ENCODE data around the gene CKM. TPM values are rescaled to one million over a fixed set of nuclear protein-coding genes. Genes with fewer than 3 reads are reported as not detected.
A peak's percentile ranks its signal among the peaks of the same experiment; 100 is the strongest.
"Not testable (repeated sequence)": the region's sequence is repeated elsewhere in the genome, so short reads cannot be mapped to it uniquely, and the experiment has no call there.

Gene CKM
- total RNA-seq, 3 donors from 2014 or later = 1.1 to 2.0 (median 1.6) TPM

GRCh38 chr19:45311621-45312020 is 11.1 kb downstream of the CKM start:
- TF ChIP-seq CTCF (IDR thresholded peaks at IDR 0.05) = no peak
- H3K4me1 ChIP-seq (ENCODE audit: low read depth) = no peaks in the 10 kb centered on the region
- no peaks in the 10 kb centered on the region for H3K9me3 ChIP-seq
- H3K36me3 ChIP-seq (ENCODE audit: low read depth) = no peaks in the 10 kb centered on the region
- no peak overlapping the region for H3K4me3 ChIP-seq
- intact Hi-C loops (cut with DNase I, micrococcal nuclease) = no loop called here
- ATAC-seq = no peak
- DNase-seq = peak in 1 of 3 donors; percentile 31

- H3K4me1 ChIP-seq (ENCODE audit: low read depth); H3K36me3 ChIP-seq (ENCODE audit: low read depth); DNase-seq; H3K4me3 ChIP-seq; ATAC-seq; intact Hi-C loops (cut with DNase I, micrococcal nuclease); H3K9me3 ChIP-seq: not testable (repeated sequence)
Measured at GRCh38 chr19:45309322-45309721, 13.4 kb downstream of the CKM start.

- no peaks in the 10 kb centered on the region for H3K4me1 ChIP-seq (ENCODE audit: low read depth)
- intact Hi-C loops (cut with DNase I, micrococcal nuclease) = no loop called here
- no peak for ATAC-seq
- no peaks in the 10 kb centered on the region for H3K9me3 ChIP-seq
- H3K36me3 ChIP-seq (ENCODE audit: low read depth) = no peaks in the 10 kb centered on the region
- no peak for TF ChIP-seq CTCF (IDR thresholded peaks at IDR 0.05)
- no peak overlapping the region for H3K4me3 ChIP-seq
- DNase-seq = no peak
Measured at GRCh38 chr19:45307361-45307760, 15.3 kb downstream of the CKM start.

GRCh38 chr19:45306518-45307027 is 16.1 kb downstream of the CKM start:
- no peak for TF ChIP-seq CTCF (IDR thresholded peaks at IDR 0.05)

GRCh38 chr19:45306040-45306439 is 16.6 kb downstream of the CKM start:
- no peak overlapping the region for H3K4me3 ChIP-seq
- intact Hi-C loops (cut with DNase I, micrococcal nuclease) = no loop called here
- no peaks in the 10 kb centered on the region for H3K4me1 ChIP-seq (ENCODE audit: low read depth)
- DNase-seq (no peak), ATAC-seq (no peak)
- TF ChIP-seq CTCF (IDR thresholded peaks at IDR 0.05) = no peak
- H3K36me3 ChIP-seq (ENCODE audit: low read depth) = no peaks in the 10 kb centered on the region
- H3K9me3 ChIP-seq = no peaks in the 10 kb centered on the region

More at GRCh38 chr19:45306518-45307027, 16.1 kb downstream of the CKM start:
- intact Hi-C loops (cut with DNase I, micrococcal nuclease) = no loop called here
- Histone ChIP-seq H3K4me3 (no peak overlapping the region), H3K36me3 (ENCODE audit: low read depth) (no peaks in the 10 kb centered on the region), H3K4me1 (ENCODE audit: low read depth) (no peaks in the 10 kb centered on the region), H3K9me3 (no peaks in the 10 kb centered on the region)
- DNase-seq = no peak
- ATAC-seq = no peak

- Histone ChIP-seq H3K4me1 (ENCODE audit: low read depth) (no peaks in the 10 kb centered on the region), H3K9me3 (no peaks in the 10 kb centered on the region), H3K4me3 (no peak overlapping the region), H3K36me3 (ENCODE audit: low read depth) (no peaks in the 10 kb centered on the region)
- no peak for ATAC-seq
- no peak for TF ChIP-seq CTCF (IDR thresholded peaks at IDR 0.05)
- no peak for DNase-seq
- intact Hi-C loops (cut with DNase I, micrococcal nuclease) = no loop called here
Measured at GRCh38 chr19:45305421-45305820, 17.3 kb downstream of the CKM start.
